Measurements from ENCODE around the gene PNMA8A. TPM values are rescaled to one million over a fixed set of nuclear protein-coding genes. Genes with fewer than 3 reads are reported as not detected.

The PNMA8A gene
- total RNA-seq, 1 donor from 2014 or later = 7.6 TPM

GRCh38 chr19:46494146-46494940, 23.0 kb upstream of the PNMA8A start:
- DNase-seq (ENCODE audit: missing footprints) = no peak

GRCh38 chr19:46493236-46494145, 22.1 kb upstream of the PNMA8A start:
- intact Hi-C loops (cut with DNase I) = no loop called here
- ATAC-seq (peak; percentile 33), DNase-seq (ENCODE audit: missing footprints) (peak; percentile 79)

More at GRCh38 chr19:46494146-46494940, 23.0 kb upstream of the PNMA8A start:
- intact Hi-C loops (cut with DNase I) = no loop called here
- no peak for ATAC-seq

GRCh38 chr19:46492841-46493235, 21.5 kb upstream of the PNMA8A start:
- intact Hi-C loops (cut with DNase I) = no loop called here
- no peak for ATAC-seq
- no peak for DNase-seq (ENCODE audit: missing footprints)

GRCh38 chr19:46491975-46492682, 20.8 kb upstream of the PNMA8A start:
- ATAC-seq (no peak), DNase-seq (ENCODE audit: missing footprints) (no peak)
- intact Hi-C loops (cut with DNase I) = no loop called here

GRCh38 chr19:46490774-46491173, 19.4 kb upstream of the PNMA8A start:
- ATAC-seq = no peak

GRCh38 chr19:46489445-46490272, 18.3 kb upstream of the PNMA8A start:
- peak; percentile 78 for DNase-seq (ENCODE audit: missing footprints)
- peak; percentile 65 for ATAC-seq
- intact Hi-C loops (cut with DNase I) = loop anchor here (5.0 kb wide), 1 partner anchor 207 kb away; no protein-coding TSS in a partner anchor

More at GRCh38 chr19:46490774-46491173, 19.4 kb upstream of the PNMA8A start:
- intact Hi-C loops (cut with DNase I) = no loop called here
- DNase-seq (ENCODE audit: missing footprints) = no peak

- intact Hi-C loops (cut with DNase I) = loop anchor here (1.0 to 5.0 kb wide), 3 partner anchors 86 to 206 kb away; no protein-coding TSS in a partner anchor
- DNase-seq (ENCODE audit: missing footprints) (no peak), ATAC-seq (no peak)
These were observed 17.2 kb upstream of the PNMA8A start for GRCh38 chr19:46488551-46488950.

- peak; percentile 88 for DNase-seq (ENCODE audit: missing footprints)
- ATAC-seq = peak; percentile 79
- intact Hi-C loops (cut with DNase I) = loop anchor here (1.0 to 5.0 kb wide), 3 partner anchors 86 to 206 kb away; no protein-coding TSS in a partner anchor
These were observed 16.6 kb upstream of the PNMA8A start for GRCh38 chr19:46487802-46488445.

- peak; percentile 2 for ATAC-seq
- no peak for DNase-seq (ENCODE audit: missing footprints)
- intact Hi-C loops (cut with DNase I) = loop anchor here (5.0 kb wide), 1 partner anchor 205 kb away; no protein-coding TSS in a partner anchor
These were observed 15.9 kb upstream of the PNMA8A start for GRCh38 chr19:46487178-46487801.

- DNase-seq (ENCODE audit: missing footprints) = no peak
- intact Hi-C loops (cut with DNase I) = loop anchor here (5.0 kb wide), 1 partner anchor 204 kb away; no protein-coding TSS in a partner anchor
- no peak for ATAC-seq
These were observed 15.0 kb upstream of the PNMA8A start for GRCh38 chr19:46486358-46486757.

GRCh38 chr19:46484656-46485055, 13.3 kb upstream of the PNMA8A start:
- no peak for ATAC-seq
- intact Hi-C loops (cut with DNase I) = loop anchor here (5.0 kb wide), 1 partner anchor 202 kb away; no protein-coding TSS in a partner anchor
- no peak for DNase-seq (ENCODE audit: missing footprints)

GRCh38 chr19:46482631-46483030, 11.3 kb upstream of the PNMA8A start:
- ATAC-seq (no peak), DNase-seq (ENCODE audit: missing footprints) (no peak)
- intact Hi-C loops (cut with DNase I) = no loop called here

GRCh38 chr19:46481947-46482346, 10.6 kb upstream of the PNMA8A start:
- intact Hi-C loops (cut with DNase I) = no loop called here
- peak; percentile 71 for ATAC-seq
- no peak for DNase-seq (ENCODE audit: missing footprints)

- ATAC-seq = peak; percentile 58
- no peak for DNase-seq (ENCODE audit: missing footprints)
- intact Hi-C loops (cut with DNase I) = no loop called here
These were observed 10.0 kb upstream of the PNMA8A start for GRCh38 chr19:46481223-46481848.

- DNase-seq (ENCODE audit: missing footprints) (no peak), ATAC-seq (peak; percentile 80)
- intact Hi-C loops (cut with DNase I) = no loop called here
These were observed 9.1 kb upstream of the PNMA8A start for GRCh38 chr19:46480415-46480814.

- intact Hi-C loops (cut with DNase I) = no loop called here
- DNase-seq (ENCODE audit: missing footprints) (no peak), ATAC-seq (no peak)
These were observed 7.1 kb upstream of the PNMA8A start for GRCh38 chr19:46478356-46478986.

Data from Right ventricle myocardium inferior (tissue), 1 donor.